ENCODE data around the gene OPRPN.

OPRPN gene, protein sequence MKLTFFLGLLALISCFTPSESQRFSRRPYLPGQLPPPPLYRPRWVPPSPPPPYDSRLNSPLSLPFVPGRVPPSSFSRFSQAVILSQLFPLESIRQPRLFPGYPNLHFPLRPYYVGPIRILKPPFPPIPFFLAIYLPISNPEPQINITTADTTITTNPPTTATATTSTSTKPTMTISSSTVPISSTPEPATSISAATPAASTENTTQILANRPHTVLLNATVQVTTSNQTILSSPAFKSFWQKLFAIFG

GRCh38 chr4:70397580-70397979 lies at the start of gene OPRPN:
TSS of gene OPRPN (plus strand) at chr4:70397940. CDS start at chr4:70399286, 1,346 bp downstream.
- DNase-seq = no peak

DNA sequence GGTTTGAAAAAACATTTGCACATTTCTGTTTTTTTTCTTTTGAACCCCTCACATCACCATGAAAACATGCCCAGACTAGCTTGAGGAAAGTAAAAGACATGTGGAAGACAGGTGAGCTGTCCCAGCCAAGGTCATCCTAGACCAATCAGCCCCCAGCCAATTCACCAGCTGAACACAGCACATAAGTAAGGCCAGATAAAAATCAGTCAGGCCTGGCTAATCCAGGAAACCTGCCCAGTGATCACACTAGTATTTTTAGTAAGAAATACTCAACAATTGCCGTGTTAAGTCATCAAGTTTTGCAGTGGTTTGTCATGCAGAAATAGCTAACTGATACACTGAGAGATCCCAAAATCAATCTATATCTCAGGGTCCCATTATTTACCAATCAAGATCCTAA lies 41.6 kb upstream of the OPRPN start:
- no peak for DNase-seq

- DNase-seq = no peak
These were observed 38.6 kb upstream of the OPRPN start for GRCh38 chr4:70359115-70359661.

GRCh38 chr4:70360460-70360859 lies 37.3 kb upstream of the OPRPN start, which contains the start of gene SMR3A:
TSS of gene SMR3A (plus strand) at chr4:70360760. CDS start at chr4:70362116, 1,356 bp downstream.
- DNase-seq = no peak

DNA sequence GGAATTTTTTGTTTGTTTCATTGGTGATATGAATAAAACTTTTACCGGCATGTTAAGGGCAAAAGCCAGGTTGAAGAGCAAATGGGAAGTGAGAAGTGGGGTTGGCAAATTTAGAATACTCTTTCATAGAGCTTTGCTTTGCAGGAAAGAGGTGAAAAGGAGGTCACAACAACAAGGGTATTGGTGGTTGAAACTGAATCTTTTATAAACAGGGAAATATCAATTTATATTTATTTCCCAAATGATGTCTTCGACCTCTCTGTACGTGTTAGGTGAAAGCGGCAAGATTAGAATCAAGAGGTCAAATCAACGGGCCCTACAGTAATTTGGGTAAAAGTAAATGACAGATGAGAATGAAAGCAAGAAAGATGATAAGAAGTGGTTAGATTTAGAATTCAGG lies 33.7 kb upstream of the OPRPN start:
- no peak for DNase-seq

DNA sequence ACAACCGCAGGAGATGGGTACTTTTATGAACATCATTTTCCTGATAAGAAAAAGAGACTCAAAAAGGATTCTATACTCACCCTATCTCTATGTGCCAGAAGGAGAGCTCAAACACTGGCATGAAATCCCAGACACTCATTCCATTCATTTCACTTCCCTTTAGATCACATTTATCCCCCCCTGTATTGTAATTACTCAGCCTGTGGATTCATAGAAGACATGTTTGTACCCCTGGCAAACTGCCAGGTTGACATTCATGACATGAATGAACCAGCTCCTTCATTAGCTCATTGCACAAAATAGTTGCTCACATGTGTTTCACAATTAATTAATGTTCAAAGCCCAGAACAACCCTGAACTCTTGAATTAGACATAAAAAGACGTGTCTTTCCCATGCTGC lies 32.3 kb upstream of the OPRPN start:
- no peak for DNase-seq

DNA sequence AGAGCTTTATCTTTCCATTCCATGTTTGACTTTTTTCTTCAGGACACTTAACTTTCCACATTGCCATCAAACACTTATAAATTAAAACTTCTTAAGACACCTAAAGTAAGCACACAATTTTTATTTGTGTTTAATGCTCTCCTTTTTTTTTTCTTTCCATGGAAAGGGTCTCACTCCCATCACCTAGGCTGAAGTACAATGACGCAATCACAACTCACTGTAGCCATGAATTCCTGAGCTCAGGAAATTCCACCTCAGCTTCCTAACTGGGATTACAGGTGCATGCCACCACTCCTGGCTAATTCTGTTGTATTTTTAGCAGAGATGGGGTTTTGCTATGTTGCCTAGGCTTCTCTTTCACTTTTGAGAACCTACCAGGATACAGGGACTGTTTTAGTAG lies 29.9 kb upstream of the OPRPN start:
- DNase-seq = no peak

- DNase-seq = no peak
These were observed 25.8 kb upstream of the OPRPN start for GRCh38 chr4:70371987-70372386.

GRCh38 chr4:70372760-70373159 lies 25.0 kb upstream of the OPRPN start:
- no peak for DNase-seq

GRCh38 chr4:70380578-70380977 lies 17.2 kb upstream of the OPRPN start:
- no peak for DNase-seq

- no peak for DNase-seq
These were observed 15.0 kb upstream of the OPRPN start, which contains the start of gene SMR3B for GRCh38 chr4:70382691-70383181. TSS of gene SMR3B (plus strand) at chr4:70383131. CDS start at chr4:70384511, 1,380 bp downstream.

- no peak for DNase-seq
These were observed 5.5 kb upstream of the OPRPN start for GRCh38 chr4:70392057-70392776.

DNA sequence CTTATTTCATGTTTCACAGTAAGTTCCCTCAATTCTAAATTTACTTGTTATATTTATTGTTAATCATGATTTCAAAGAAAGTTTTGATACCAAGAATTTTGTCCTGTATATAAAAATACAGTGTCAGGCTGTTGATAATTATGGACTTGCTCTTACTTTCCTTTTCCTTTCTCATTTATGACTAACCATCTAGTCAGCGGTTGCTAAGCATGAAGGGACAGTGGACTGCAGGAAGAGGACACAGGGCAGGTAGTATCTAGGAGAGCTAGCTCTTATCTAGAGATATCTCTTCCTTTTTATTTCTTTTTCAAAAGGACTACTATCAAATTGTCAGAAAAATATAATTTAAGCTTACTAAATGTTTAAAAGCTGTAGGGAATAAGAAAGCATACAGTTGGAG lies 1.6 kb downstream of the OPRPN start:
- no peak for DNase-seq

DNA sequence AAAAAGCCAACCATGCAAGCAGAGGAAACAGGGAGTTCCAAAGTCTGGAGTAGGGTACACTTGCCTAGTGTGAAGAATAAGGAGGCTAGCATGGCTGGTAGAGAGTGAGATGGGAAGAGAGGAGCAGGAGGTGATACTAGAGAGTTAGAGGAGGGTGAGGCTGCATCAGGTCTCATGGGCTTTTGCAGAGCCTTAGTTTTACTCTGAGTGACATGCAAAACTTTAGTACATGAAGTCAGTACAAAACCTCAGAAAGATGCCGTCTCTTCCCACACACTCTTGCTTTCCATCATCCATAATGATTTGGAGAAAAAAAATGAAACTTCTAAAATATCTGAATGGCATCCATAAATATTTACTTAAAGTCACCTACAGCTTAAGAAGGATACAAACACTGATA lies 5.0 kb downstream of the OPRPN start:
- no peak for DNase-seq

DNA sequence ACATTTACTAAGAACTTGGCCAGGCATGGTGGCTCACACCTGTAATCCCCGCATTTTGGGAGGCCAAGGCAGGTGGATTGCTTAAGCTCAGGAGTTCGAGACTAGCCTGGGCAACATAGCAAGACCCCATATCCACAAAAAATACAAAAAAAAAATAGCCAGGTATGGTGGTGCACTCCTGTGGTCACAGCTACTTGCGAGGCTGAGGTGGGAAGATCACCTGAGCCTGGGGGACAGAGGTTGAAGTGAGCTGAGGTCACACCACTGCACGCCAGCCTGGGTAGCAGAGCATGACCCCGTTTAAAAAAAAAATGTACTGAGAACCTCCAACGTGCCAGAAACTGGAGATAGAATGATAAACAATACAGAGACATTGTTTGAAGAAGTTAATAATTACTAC lies 8.0 kb downstream of the OPRPN start:
- no peak for DNase-seq

GRCh38 chr4:70425306-70425705 lies 27.6 kb downstream of the OPRPN start:
- no peak for DNase-seq

GRCh38 chr4:70426789-70427188 lies 29.0 kb downstream of the OPRPN start:
- DNase-seq = no peak

DNA sequence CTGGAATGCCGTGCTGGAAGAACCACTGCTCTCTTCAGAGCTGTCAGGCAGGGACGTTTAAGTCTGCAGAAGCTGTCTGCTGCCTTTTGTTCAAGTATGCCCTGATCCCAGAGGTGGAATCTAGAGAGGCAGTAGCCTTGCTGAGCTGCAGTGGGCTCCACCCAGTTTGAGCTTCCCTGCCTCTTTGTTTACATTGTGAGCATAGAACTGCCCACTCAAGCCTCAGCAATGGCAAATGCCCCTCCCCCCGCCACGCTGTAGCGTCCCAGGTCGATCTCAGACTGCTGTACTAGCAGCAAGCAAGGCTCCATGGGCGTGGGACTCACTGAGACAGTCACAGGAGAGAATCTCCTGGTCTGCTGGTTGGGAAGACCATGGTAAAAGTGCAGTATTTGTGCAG lies 39.5 kb downstream of the OPRPN start:
- no peak for DNase-seq

DNA sequence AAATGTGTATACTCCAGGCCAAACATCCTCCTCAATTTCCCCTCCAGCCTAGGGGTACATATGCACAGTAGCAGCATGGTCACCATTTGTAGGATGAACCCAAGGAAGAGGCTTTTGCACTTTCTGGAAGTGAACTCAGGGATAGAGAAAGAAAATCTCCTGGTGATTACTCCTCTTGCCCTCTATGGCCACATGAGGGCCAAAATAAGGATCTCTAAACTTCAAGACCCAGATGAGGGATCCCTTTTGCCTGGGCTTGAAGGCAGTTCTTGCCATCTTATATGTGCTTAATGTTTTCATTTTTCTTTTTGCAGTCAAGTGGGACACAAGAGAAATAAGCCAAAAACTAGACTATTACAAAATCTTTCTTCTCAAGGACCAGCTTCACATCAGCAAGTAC lies 44.7 kb downstream of the OPRPN start:
- DNase-seq = no peak

DNA sequence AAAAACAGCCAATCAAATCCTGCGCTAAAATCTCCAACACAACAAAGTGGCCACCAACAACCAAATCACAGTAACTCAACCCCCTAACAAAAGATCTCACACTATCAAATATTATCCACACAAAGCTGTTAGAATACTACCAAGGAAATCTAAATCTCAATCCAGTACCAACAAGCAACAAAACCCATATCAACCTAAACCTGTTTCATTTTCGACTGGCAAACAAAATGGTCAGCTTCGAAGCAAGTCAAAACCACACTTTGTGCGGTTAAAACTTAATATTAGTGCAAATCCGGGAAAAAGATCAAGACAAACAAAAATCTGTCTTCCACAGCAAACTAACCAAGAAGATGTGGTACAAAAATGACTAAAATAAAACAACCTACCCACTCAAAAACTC lies 45.6 kb downstream of the OPRPN start:
- DNase-seq = no peak

DNA sequence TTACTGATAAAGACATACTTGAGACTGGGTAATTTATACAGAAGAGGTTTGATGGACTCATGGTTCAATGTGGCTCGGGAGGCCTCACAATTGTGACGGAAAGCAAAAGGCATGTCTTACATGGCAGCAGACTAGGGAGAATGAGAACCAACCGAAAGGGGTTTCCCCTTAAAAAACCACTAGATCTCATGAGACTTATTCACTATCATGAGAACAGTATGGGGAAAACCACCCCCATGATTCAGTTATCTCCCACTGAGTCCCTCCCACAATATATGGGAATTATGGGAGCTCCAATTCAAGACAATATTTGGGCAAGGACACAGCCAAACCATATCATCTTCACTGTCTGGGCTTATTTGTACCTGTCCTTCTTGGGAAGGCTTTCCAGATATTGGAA lies 51.5 kb downstream of the OPRPN start:
- no peak for DNase-seq

- DNase-seq = no peak
These were observed 55.2 kb downstream of the OPRPN start for GRCh38 chr4:70452946-70453345.

Measured in CD4-positive, alpha-beta T cell treated with Interleukin-17A for 4 hours (primary cell).